B cell (primary cell): Measurements from ENCODE around the gene ADGRB2. TPM values are rescaled to one million over a fixed set of nuclear protein-coding genes. Genes with fewer than 3 reads are reported as not detected.

ENCODE experiments used
- ATAC-seq: fragments of 200-7000 bp; cut with Tn5 transposase; one replicate; pipeline ENCODE4 v1.10.0; 2021; ENCODE audit warnings: low read depth, mild to moderate bottlenecking, moderate number of reproducible peaks, moderate library complexity
- CTCF ChIA-PET: fragments of 350-600 bp; sonication (Branson Sonifier 250); formaldehyde crosslinking; loops from one replicate; lab custom pipeline; 2021; ENCODE audit warnings: antibody characterized with exemption, inconsistent platforms; lab: Charles Lee
- POLR2A ChIA-PET: fragments of 350-600 bp; sonication (Branson Sonifier 250); formaldehyde crosslinking; loops from one replicate; lab custom pipeline; 2021; ENCODE audit warnings: antibody characterized with exemption; lab: Charles Lee
- DNase-seq: peaks from one replicate; pipeline ENCODE4 v3.0.0; 2013
- H2AFZ ChIP-seq: 2 replicates; pipeline ENCODE4 v1.6.1; 2012; ENCODE audit warnings: mild to moderate bottlenecking, low read depth, low read length; ENCODE audit not compliant: insufficient read depth, poor library complexity, severe bottlenecking
- H3K27ac ChIP-seq, 2 donors: 1 replicate in 1 of 2; 2 replicates in 1 of 2; pipeline ENCODE4 v1.5.1; 2012 to 2013; ENCODE audit warnings: low read length in 2 of 2, mild to moderate bottlenecking in 2 of 2, moderate library complexity in 1 of 2
- H3K27me3 ChIP-seq, 4 experiments: fragments of 200-600 bp in 1 of 4; sonication (generic) in 1 of 4; replicated peaks in 1 of 4; 1 replicate in 2 of 4; 2 replicates in 2 of 4; pipeline versions ENCODE4 v1.6.1 to v1.7.0; 2013 to 2016; ENCODE audit warnings: low read length in 3 of 4, mild to moderate bottlenecking in 2 of 4, mixed read lengths in 1 of 4, moderate library complexity in 1 of 4; ENCODE audit not compliant: insufficient read depth in 4 of 4, control insufficient read depth in 3 of 4; ENCODE audit errors: control extremely low read depth in 1 of 4
- H3K36me3 ChIP-seq, 2 experiments: replicated peaks in 1 of 2; 1 replicate in 1 of 2; 2 replicates in 1 of 2; pipeline versions ENCODE4 v1.6.1 to v1.7.1; 2013; ENCODE audit warnings: low read length in 1 of 2; ENCODE audit not compliant: insufficient read depth in 2 of 2, control insufficient read depth in 1 of 2; ENCODE audit errors: control extremely low read depth in 1 of 2, extremely low read depth in 1 of 2
- H3K4me1 ChIP-seq, 2 donors: fragments of 200-600 bp in 1 of 2; sonication (generic) in 1 of 2; 1 replicate in 1 of 2; 2 replicates in 1 of 2; pipeline versions ENCODE4 v1.5.1 to v1.6.1; 2013 to 2017; ENCODE audit warnings: low read length in 2 of 2; ENCODE audit not compliant: control insufficient read depth in 2 of 2, insufficient read depth in 2 of 2
- H3K4me2 ChIP-seq: replicated peaks from 2 replicates; pipeline ENCODE3; 2012; ENCODE audit warnings: mild to moderate bottlenecking, low read depth, low read length; ENCODE audit not compliant: poor library complexity, severe bottlenecking
- H3K4me3 ChIP-seq, 5 experiments: fragments of 200-600 bp in 1 of 5; sonication (generic) in 1 of 5; 1 replicate in 3 of 5; 2 replicates in 2 of 5; pipeline versions ENCODE4 v1.5.1 to v1.7.0; 2011 to 2016; ENCODE audit warnings: low read length in 4 of 5, mild to moderate bottlenecking in 4 of 5, low read depth in 2 of 5, control low read depth in 1 of 5, moderate library complexity in 1 of 5; ENCODE audit not compliant: insufficient read depth in 1 of 5; ENCODE audit errors: control extremely low read depth in 1 of 5, extremely low read depth in 1 of 5
- H3K79me2 ChIP-seq: fragments of 200-600 bp; sonication (generic); one replicate; pipeline ENCODE4 v1.6.0; 2016; ENCODE audit warnings: low read length; ENCODE audit not compliant: control insufficient read depth, insufficient read depth
- H3K9ac ChIP-seq: fragments of 200-600 bp; sonication (generic); 2 replicates; pipeline ENCODE4 v1.6.1; 2017; ENCODE audit warnings: mild to moderate bottlenecking, low read length, moderate library complexity
- H3K9me3 ChIP-seq, 3 donors: one replicate each; pipeline versions ENCODE4 v1.6.1 to v1.7.1; 2013; ENCODE audit warnings: low read length in 2 of 3; ENCODE audit not compliant: control insufficient read depth in 2 of 3, insufficient read depth in 1 of 3; ENCODE audit errors: control extremely low read depth in 1 of 3
- H4K20me1 ChIP-seq: 2 replicates; pipeline ENCODE4 v1.6.0; 2012; ENCODE audit warnings: mild to moderate bottlenecking, low read length; ENCODE audit not compliant: insufficient read depth, control insufficient read depth, poor library complexity, severe bottlenecking
- H3K27ac Mint-ChIP-seq: one replicate; pipeline ENCODE4 v1.8.0; 2021; ENCODE audit warnings: mixed read lengths
- H3K27me3 Mint-ChIP-seq: one replicate; pipeline ENCODE4 v1.8.0; 2021; ENCODE audit warnings: mixed read lengths
- H3K4me1 Mint-ChIP-seq: one replicate; pipeline ENCODE4 v1.8.0; 2021; ENCODE audit warnings: mixed read lengths
- H3K4me3 Mint-ChIP-seq: one replicate; pipeline ENCODE4 v1.8.0; 2021; ENCODE audit warnings: mixed read lengths
- H3K9me3 Mint-ChIP-seq: one replicate; pipeline ENCODE4 v1.8.0; 2022; ENCODE audit warnings: mixed read lengths; ENCODE audit not compliant: insufficient read depth
- CTCF ChIP-seq: fragments of 200-600 bp; IDR thresholded peaks from one replicate; pipeline ENCODE4 v1.8.0; 2022; ENCODE audit warnings: antibody characterized with exemption, mild to moderate bottlenecking
- EZH2 ChIP-seq: IDR thresholded peaks from 2 replicates; pipeline ENCODE4 v1.6.1; 2012; ENCODE audit warnings: borderline replicate concordance, low read depth, mild to moderate bottlenecking, moderate library complexity, low read length; ENCODE audit not compliant: insufficient read depth, poor library complexity, severe bottlenecking
- WGBS: methylation state at CpG from one replicate; pipeline ENCODE4 v1.1.5; 2013; ENCODE audit warnings: missing lambda C conversion rate; ENCODE audit not compliant: insufficient coverage; 5-methylcytosine and 5-hydroxymethylcytosine counted together
- intact Hi-C: fragments of 100-400 bp; cut with micrococcal nuclease; formaldehyde crosslinking; loops from one replicate; pipeline ENCODE4 v1.10.0; 2022
- polyA plus RNA-seq: library from polyadenylated mRNA; depleted of rRNA; stranded (reverse); fragments of >200 nt; gene quantifications from 2 replicates; pipeline ENCODE4 v1.2.3, GENCODE V29; 2012
- total RNA-seq, 2 donors: library from RNA; stranded (reverse); fragments of 120-200 nt in 1 of 2; gene quantifications; 1 replicate in 1 of 2; 2 replicates in 1 of 2; pipeline versions ENCODE4 v1.2.3 to v1.2.4, GENCODE V29; 2013 to 2022

The ADGRB2 gene
- total and polyA plus RNA-seq, 2 donors (not counting 1 experiment from before 2014, with no cell fraction given) = 1.9 to 2.7 TPM

DNA sequence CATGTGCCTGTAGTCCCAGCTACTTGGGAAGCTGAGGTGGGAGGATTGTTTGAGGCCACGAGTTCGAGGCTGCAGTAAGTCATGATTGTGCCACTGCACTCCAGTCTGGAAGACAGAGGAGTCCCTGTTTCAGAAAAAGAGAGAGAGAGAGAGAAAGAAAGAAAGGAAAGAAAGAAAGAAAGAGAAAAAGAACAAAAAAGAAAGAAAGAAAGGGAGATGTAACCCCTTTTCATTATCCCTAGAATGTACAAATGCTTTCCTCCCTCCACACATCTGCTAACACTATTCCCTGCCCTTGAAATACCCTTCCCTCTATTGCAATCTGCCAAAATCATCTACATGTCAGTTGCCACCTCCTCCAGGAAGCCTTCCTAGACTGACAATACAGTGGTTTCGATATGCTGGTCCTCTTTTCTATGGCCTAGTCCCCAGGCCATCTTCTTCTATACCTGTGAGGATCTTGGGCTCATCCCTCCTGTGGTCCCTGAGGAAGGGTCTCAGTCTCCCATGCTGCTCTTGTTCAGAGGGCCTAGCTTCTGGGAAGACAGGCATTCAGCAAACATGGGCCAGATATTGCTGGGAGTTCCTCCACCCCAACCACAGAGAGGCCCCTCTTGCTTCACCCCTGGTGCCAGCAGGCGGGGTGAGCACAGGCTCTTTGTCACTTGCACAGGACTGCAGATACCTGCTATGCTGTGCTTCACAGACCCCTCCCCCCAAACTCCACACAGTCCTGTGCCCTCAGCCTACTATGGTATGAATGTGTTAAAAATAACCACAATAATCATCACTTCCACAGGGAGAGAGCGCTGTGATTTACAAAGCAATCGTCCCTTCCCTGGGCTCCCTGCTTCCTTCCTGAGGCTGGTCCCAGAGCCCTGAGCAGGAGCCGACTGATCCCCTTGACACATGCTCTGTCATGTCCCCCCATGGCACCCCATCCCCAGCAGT, 14.1 kb downstream of the ADGRB2 start:
- H3K27me3 Mint-ChIP-seq = peaks cover 18% of the 10 kb centered on the region
- CTCF ChIA-PET = interaction anchor here (0.7 to 2.3 kb wide), 4 partner anchors 11 to 39 kb away, joined by 3 to 6 read pairs (median 4); no protein-coding TSS in a partner anchor

More for the DNA sequence above, 14.1 kb downstream of the ADGRB2 start:
- H3K4me1 ChIP-seq = peaks cover 29 to 45% of the 10 kb centered on the region in 2 donors
- Mint-ChIP-seq H3K4me3 (no peak overlapping the region), H3K9me3 (no peaks in the 10 kb centered on the region), H3K27ac (peak overlapping the region; percentile 33), H3K4me1 (peaks cover 41% of the 10 kb centered on the region)
- peaks cover 0 to 11% (median 0%) of the 10 kb centered on the region in 3 donors for H3K9me3 ChIP-seq
- no peaks in the 10 kb centered on the region for H4K20me1 ChIP-seq
- no peak overlapping the region for H2AFZ ChIP-seq
- intact Hi-C loops = no loop called here
- POLR2A ChIA-PET = no interaction called here
- H3K36me3 ChIP-seq = no peaks in the 10 kb centered on the region
- no peak overlapping the region for H3K9ac ChIP-seq
- TF ChIP-seq CTCF (no peak), EZH2 (no peak)
- DNase-seq = no peak
- ATAC-seq = no peak
- 74% methylated on average over 6 of the region's 7 CpGs for WGBS
- peak overlapping the region; percentile 49 for H3K4me2 ChIP-seq
- H3K79me2 ChIP-seq = no peaks in the 10 kb centered on the region
- H3K27me3 ChIP-seq = peaks cover 0 to 28% (median 2%) of the 10 kb centered on the region in 4 experiments
- no peak overlapping the region for H3K27ac ChIP-seq
- no peak overlapping the region for H3K4me3 ChIP-seq
